Neural crest cell (in vitro differentiated cells): ENCODE data around the gene PDE10A. TPM values are rescaled to one million over a fixed set of nuclear protein-coding genes. Genes with fewer than 3 reads are reported as not detected.

Experiments used
- DNase-seq: peaks from one replicate; pipeline ENCODE4 v3.0.0; 2021; ENCODE audit warnings: low read depth, mixed read lengths, low spot score
- H3K27ac Mint-ChIP-seq: one replicate; pipeline ENCODE4 v1.8.0; 2021; ENCODE audit warnings: mild to moderate bottlenecking, mixed read lengths; ENCODE audit not compliant: unreplicated experiment
- H3K27me3 Mint-ChIP-seq: 2 replicates; pipeline ENCODE4 v1.8.0; 2021; ENCODE audit warnings: low read depth, mild to moderate bottlenecking, mixed read lengths
- H3K36me3 Mint-ChIP-seq: 2 replicates; pipeline ENCODE4 v1.8.0; 2021; ENCODE audit warnings: low read depth, mild to moderate bottlenecking, mixed read lengths
- H3K4me1 Mint-ChIP-seq: 2 replicates; pipeline ENCODE4 v1.8.0; 2021; ENCODE audit warnings: mixed read lengths
- H3K4me3 Mint-ChIP-seq: one replicate; pipeline ENCODE4 v1.8.0; 2021; ENCODE audit warnings: mild to moderate bottlenecking, mixed read lengths
- H3K9me3 Mint-ChIP-seq: 2 replicates; pipeline ENCODE4 v1.8.0; 2021; ENCODE audit warnings: mixed read lengths
- CTCF ChIP-seq: fragments of 200-600 bp; sonication (generic); conservative IDR thresholded peaks from 2 replicates; pipeline ENCODE4 v1.5.0; 2021; ENCODE audit warnings: antibody characterized with exemption, mild to moderate bottlenecking
- total RNA-seq: library from RNA; stranded (reverse); gene quantifications from 2 replicates; pipeline ENCODE4 v1.2.1, GENCODE V29; 2021

Gene PDE10A
- total RNA-seq, 1 donor from 2014 or later: 26.2 TPM

GRCh38 chr6:165695722-165696515 lies 32.9 kb upstream of the PDE10A start:
- peaks cover 5% of the 10 kb centered on the region for H3K36me3 Mint-ChIP-seq
- H3K27ac Mint-ChIP-seq: no peak overlapping the region
- no peak for TF ChIP-seq CTCF
- peaks cover 3% of the 10 kb centered on the region for H3K9me3 Mint-ChIP-seq
- H3K4me1 Mint-ChIP-seq: no peaks in the 10 kb centered on the region
- no peak for DNase-seq
- H3K4me3 Mint-ChIP-seq: no peak overlapping the region
- no peaks in the 10 kb centered on the region for H3K27me3 Mint-ChIP-seq

- Mint-ChIP-seq H3K27ac (no peak overlapping the region), H3K4me1 (no peaks in the 10 kb centered on the region), H3K9me3 (peaks cover 3% of the 10 kb centered on the region), H3K27me3 (no peaks in the 10 kb centered on the region), H3K36me3 (peaks cover 5% of the 10 kb centered on the region), H3K4me3 (no peak overlapping the region)
- no peak for DNase-seq
- TF ChIP-seq CTCF: no peak
Observed at GRCh38 chr6:165694296-165694695, 31.3 kb upstream of the PDE10A start.

- peaks cover 2% of the 10 kb centered on the region for H3K36me3 Mint-ChIP-seq
- H3K4me1 Mint-ChIP-seq: no peaks in the 10 kb centered on the region
- no peak overlapping the region for H3K4me3 Mint-ChIP-seq
- H3K9me3 Mint-ChIP-seq: no peaks in the 10 kb centered on the region
- no peak overlapping the region for H3K27ac Mint-ChIP-seq
- DNase-seq: no peak
- TF ChIP-seq CTCF: no peak
- no peaks in the 10 kb centered on the region for H3K27me3 Mint-ChIP-seq
Observed at GRCh38 chr6:165692106-165692653, 29.1 kb upstream of the PDE10A start.

GRCh38 chr6:165689699-165690098 lies 26.7 kb upstream of the PDE10A start:
- no peak for DNase-seq
- H3K4me3 Mint-ChIP-seq: no peak overlapping the region
- H3K27me3 Mint-ChIP-seq: no peaks in the 10 kb centered on the region
- H3K9me3 Mint-ChIP-seq: no peaks in the 10 kb centered on the region
- no peaks in the 10 kb centered on the region for H3K36me3 Mint-ChIP-seq
- no peak overlapping the region for H3K27ac Mint-ChIP-seq
- TF ChIP-seq CTCF: peak; percentile 35
- no peaks in the 10 kb centered on the region for H3K4me1 Mint-ChIP-seq

GRCh38 chr6:165686596-165687365 lies 23.7 kb upstream of the PDE10A start:
- no peak for DNase-seq
- TF ChIP-seq CTCF: no peak
- no peak overlapping the region for H3K4me3 Mint-ChIP-seq
- H3K9me3 Mint-ChIP-seq: no peaks in the 10 kb centered on the region
- no peaks in the 10 kb centered on the region for H3K4me1 Mint-ChIP-seq
- H3K36me3 Mint-ChIP-seq: no peaks in the 10 kb centered on the region
- no peaks in the 10 kb centered on the region for H3K27me3 Mint-ChIP-seq
- H3K27ac Mint-ChIP-seq: no peak overlapping the region
